Adipose tissue (tissue), 3 donors: ENCODE data around the gene APPL1. TPM values are rescaled to one million over a fixed set of nuclear protein-coding genes. Genes with fewer than 3 reads are reported as not detected.

ENCODE experiments used
- H3K27ac ChIP-seq: one replicate; pipeline ENCODE4 v1.5.1; 2013; ENCODE audit warnings: low read depth, low read length
- WGBS, 3 donors: extraction: QIAGEN DNeasy Blood & Tissue Kit; methylation state at CpG; one replicate each; pipeline ENCODE4 v1.1.7; 2013; 5-methylcytosine and 5-hydroxymethylcytosine counted together
- polyA plus RNA-seq, 3 donors: library from polyadenylated mRNA; stranded (reverse); fragments of 200-250 nt; gene quantifications; one replicate each; pipeline ENCODE4 v1.2.3, GENCODE V29; 2013
- donor health status: healthy with polysubstance abuse.
- donor health status: Bipolar disorder and iron deficiency.
- donor health status: healthy.

The APPL1 gene, protein sequence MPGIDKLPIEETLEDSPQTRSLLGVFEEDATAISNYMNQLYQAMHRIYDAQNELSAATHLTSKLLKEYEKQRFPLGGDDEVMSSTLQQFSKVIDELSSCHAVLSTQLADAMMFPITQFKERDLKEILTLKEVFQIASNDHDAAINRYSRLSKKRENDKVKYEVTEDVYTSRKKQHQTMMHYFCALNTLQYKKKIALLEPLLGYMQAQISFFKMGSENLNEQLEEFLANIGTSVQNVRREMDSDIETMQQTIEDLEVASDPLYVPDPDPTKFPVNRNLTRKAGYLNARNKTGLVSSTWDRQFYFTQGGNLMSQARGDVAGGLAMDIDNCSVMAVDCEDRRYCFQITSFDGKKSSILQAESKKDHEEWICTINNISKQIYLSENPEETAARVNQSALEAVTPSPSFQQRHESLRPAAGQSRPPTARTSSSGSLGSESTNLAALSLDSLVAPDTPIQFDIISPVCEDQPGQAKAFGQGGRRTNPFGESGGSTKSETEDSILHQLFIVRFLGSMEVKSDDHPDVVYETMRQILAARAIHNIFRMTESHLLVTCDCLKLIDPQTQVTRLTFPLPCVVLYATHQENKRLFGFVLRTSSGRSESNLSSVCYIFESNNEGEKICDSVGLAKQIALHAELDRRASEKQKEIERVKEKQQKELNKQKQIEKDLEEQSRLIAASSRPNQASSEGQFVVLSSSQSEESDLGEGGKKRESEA
- 10 to 100 TPM; 16.2 to 21.9 (median 19.5) TPM for polyA plus RNA-seq

DNA sequence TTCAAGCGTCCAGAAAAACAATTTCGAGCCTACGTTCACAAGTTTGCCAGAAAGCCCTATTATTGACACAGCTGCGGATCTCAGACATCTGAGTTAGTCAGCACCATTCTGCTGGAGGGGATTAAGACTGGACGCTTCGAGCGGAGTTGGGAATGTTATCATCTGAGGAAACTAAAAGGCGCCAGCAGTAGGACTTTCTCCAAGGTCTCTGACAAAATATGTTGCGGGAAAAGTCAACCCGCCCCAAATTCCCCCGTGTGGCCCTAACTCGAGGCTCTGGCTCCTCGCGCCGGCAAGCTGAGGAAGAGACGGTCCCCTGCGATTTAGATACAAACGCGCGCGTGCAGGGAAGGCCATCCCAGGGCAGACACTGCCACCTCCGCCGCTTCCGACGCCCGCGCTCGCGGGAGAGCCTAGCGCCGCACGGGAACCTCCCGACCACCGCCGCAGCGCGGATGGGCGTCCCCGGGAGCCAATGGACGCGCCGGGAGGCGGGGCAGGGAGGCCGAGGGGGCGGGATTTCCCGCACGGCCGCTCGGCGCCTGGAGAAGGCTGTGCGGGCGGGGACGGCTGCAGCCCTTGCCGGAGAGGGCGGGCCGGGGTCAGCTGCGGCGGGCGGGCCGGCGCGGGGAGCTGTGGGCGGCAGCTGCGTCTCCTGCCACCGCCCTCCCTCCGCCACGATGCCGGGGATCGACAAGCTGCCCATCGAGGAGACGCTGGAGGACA, at the start of gene APPL1:
APPL1 (plus strand) TSS at position 526 of the 726 bp plus-strand sequence; CDS start at position 681, 155 bp downstream.
- 0 to 1% (median 1%) methylated on average over 49 to 71 of the region's 71 CpGs for WGBS, 3 donors

GRCh38 chr3:57179580-57180410, 47.7 kb upstream of the APPL1 start:
- H3K27ac ChIP-seq: no peak overlapping the region
- WGBS, 3 donors: 69 to 83% (median 80%) methylated on average over 5 of the region's 5 CpGs

More for the DNA sequence above, at the start of gene APPL1:
- H3K27ac ChIP-seq: peak within 1 kb of the TSS; percentile 80

GRCh38 chr3:57184526-57184925, 43.0 kb upstream of the APPL1 start:
- WGBS, 3 donors: 46 to 65% (median 48%) methylated on average over 6 of the region's 6 CpGs
- no peak overlapping the region for H3K27ac ChIP-seq

DNA sequence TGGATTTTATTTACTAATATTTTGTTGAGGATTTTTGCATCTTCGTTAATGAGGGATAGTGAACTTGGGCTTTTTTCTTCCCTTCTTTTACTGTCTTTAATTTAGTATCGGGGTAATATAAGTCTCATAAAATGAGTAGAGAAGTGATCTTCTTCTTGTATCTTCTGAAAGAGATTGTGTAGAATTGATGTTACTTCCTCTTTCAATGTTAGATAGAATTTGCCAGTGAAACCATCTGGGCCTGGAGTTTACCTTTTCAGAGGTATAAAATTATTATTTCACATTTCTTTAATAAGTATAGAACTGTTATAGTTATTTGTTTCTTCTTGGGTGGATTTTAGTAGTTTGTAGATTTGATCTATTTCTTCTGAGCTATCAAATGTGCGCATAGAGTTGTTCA, 35.5 kb upstream of the APPL1 start:
- no peak overlapping the region for H3K27ac ChIP-seq
- 92 to 98% (median 98%) methylated on average over 3 of the region's 3 CpGs for WGBS, 3 donors

- H3K27ac ChIP-seq: no peak overlapping the region
Measured at GRCh38 chr3:57194641-57195040, 32.9 kb upstream of the APPL1 start.

DNA sequence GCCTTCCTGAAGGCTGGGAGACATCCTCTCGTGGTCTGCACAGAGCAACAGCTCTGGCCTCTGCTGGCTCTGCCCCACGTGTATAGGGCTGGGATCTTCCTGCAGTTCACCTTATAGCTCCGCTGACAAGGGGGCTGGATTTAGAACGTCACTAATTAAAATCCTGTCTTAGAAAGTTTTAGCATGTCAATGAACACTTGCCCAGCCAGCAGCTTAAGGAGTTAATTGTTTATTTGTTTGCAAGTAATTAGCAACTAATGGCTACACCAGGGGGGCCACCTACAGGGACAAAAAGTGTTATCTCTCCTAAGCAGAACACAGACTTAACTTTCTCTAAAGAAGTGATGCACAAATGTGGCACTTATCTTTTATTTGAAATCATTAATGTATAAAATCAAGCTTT, 27.6 kb upstream of the APPL1 start, which contains the start of gene HESX1:
HESX1 (minus strand) TSS at position 84 of the 403 bp plus-strand sequence; CDS start at position 24, 60 bp downstream.
- WGBS, 3 donors: 66 to 74% (median 66%) methylated on average over 4 of the region's 4 CpGs
- no peak within 1 kb of the TSS for H3K27ac ChIP-seq

More at GRCh38 chr3:57194641-57195040, 32.9 kb upstream of the APPL1 start:
- WGBS, 3 donors: 84 to 95% (median 90%) methylated on average over 4 of the region's 4 CpGs

- 89 to 98% (median 97%) methylated on average over 2 of the region's 2 CpGs for WGBS, 3 donors
Measured at GRCh38 chr3:57206423-57206822, 21.1 kb upstream of the APPL1 start.

DNA sequence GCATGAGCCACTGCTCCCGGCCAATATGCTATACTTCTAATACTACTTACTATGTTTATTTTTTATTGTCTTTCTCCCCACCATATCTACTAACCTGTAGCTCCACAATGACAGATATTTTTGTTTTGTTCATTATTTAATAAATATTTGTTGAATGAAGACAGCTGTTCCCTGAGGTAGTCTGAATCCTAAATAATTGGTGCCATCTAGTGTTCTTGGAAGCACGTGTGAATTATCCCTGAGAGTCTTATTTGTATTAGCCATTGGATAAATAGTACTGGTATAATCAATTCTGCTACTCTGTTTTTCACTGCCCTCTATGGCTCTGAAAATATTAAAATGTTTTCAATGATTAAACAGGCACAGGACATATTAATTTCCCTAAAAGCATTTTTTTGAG, 5.6 kb upstream of the APPL1 start:
- H3K27ac ChIP-seq: no peak overlapping the region
- WGBS, 3 donors: 49 to 67% (median 51%) methylated on average over 2 of the region's 2 CpGs

More at GRCh38 chr3:57206423-57206822, 21.1 kb upstream of the APPL1 start:
- no peak overlapping the region for H3K27ac ChIP-seq

GRCh38 chr3:57224856-57225255, 2.7 kb upstream of the APPL1 start:
- no peak overlapping the region for H3K27ac ChIP-seq
- 53 to 76% (median 62%) methylated on average over 4 of the region's 4 CpGs for WGBS, 3 donors

DNA sequence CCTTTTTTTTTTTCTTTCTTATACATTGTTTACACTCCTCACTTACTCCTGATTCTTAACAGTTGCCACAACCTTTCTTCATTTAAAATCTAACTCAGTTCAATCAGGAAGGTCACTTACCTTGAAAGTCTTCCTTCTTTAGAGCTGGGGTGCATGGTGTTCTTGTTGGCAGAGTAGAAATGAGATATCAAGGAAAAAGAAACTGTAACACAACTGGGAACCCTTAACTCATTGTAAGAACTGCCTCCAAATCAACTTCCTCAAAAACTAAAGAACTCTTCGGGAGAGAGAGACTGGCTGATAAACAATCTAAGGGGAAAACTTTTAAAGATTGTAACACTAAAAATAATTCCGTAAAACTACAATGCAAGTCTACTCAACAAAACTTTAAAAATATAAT, 1.4 kb upstream of the APPL1 start:
- H3K27ac ChIP-seq: no peak overlapping the region
- 36 to 42% (median 39%) methylated on average over 2 of the region's 2 CpGs for WGBS, 3 donors

GRCh38 chr3:57227930-57228751, 612 bp downstream of the APPL1 start:
- H3K27ac ChIP-seq: peak overlapping the region; percentile 80
- WGBS, 3 donors: 0% methylated on average over 61 to 70 of the region's 70 CpGs

GRCh38 chr3:57230006-57230405, 2.5 kb downstream of the APPL1 start:
- 73 to 78% (median 74%) methylated on average over 2 of the region's 2 CpGs for WGBS, 3 donors

DNA sequence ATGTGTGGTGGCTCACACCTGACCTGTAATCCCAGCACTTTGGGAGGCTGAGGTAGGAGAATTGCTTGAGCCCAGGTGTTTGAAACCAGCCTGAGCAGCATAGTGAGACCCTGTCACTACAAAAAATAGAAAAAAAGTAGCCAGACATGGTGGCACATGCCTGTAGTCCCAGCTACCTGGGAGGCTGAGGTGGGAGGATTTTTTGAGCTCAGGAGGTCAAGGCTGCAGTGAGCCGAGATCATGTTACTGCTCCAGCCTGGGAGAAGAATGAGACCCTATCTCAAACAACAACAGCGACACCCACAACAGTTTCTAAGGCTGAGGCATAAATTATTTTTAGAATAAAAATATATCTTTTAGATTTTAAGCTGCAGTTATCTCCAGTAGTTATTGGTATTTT, 6.3 kb downstream of the APPL1 start:
- WGBS, 3 donors: 88 to 99% (median 96%) methylated on average over 2 of the region's 2 CpGs
- H3K27ac ChIP-seq: no peak overlapping the region

More at GRCh38 chr3:57230006-57230405, 2.5 kb downstream of the APPL1 start:
- no peak overlapping the region for H3K27ac ChIP-seq

- H3K27ac ChIP-seq: no peak overlapping the region
- 89 to 92% (median 91%) methylated on average over 13 of the region's 13 CpGs for WGBS, 3 donors
Measured at GRCh38 chr3:57234613-57235575, 7.4 kb downstream of the APPL1 start.

DNA sequence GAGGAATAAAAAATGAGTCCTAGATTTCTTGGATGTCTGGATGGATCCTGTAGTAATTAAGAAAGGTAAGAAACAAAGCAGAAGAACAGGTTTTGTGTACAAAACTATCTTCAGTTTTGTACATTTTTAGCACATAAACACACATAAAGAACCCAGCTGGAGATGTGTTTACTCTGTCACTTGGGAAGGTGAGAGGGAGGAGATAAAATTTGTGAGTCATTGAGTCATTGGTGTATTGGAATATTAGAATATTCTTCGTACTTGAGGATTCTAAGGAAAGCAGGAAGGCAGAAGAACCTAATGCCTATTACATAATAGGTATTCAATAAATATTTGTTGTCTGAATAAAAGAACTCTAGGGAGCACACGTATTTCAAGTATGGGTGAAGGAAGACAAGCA, 17.4 kb downstream of the APPL1 start:
- WGBS, 3 donors: 51 to 89% (median 86%) methylated on average over 2 of the region's 2 CpGs
- H3K27ac ChIP-seq: no peak overlapping the region

- WGBS, 3 donors: 59 to 87% (median 75%) methylated on average over 1 of the region's 1 CpG
- H3K27ac ChIP-seq: no peak overlapping the region
Measured at GRCh38 chr3:57252404-57252803, 24.9 kb downstream of the APPL1 start.
